ENCODE results near the gene DPP10.

The DPP10 gene

GRCh38 chr2:115168457-115168856 is 726.0 kb downstream of the DPP10 start:
- TF ChIP-seq ZNF155 (tag by site-specific recombination; IDR thresholded peaks at IDR 0.05) (no peak), ZNF707 (tag by site-specific recombination; IDR thresholded peaks at IDR 0.05) (no peak), ZNF280D (tag by site-specific recombination; IDR thresholded peaks at IDR 0.05) (no peak), ZNF521 (tag by site-specific recombination; IDR thresholded peaks at IDR 0.05) (no peak), ZNF629 (tag by site-specific recombination; IDR thresholded peaks at IDR 0.05) (no peak), ZNF621 (tag by site-specific recombination; IDR thresholded peaks at IDR 0.05) (no peak), CTCF (tag by site-specific recombination; IDR thresholded peaks at IDR 0.05) (no peak), ZNF274 (IDR thresholded peaks at IDR 0.05; ENCODE audit: low read length) (no peak), ZNF274 (tag by site-specific recombination; IDR thresholded peaks at IDR 0.05; ENCODE audit: borderline replicate concordance) (no peak), ZBTB11 (tag by site-specific recombination; conservative IDR thresholded peaks at IDR 0.05; ENCODE audit: low read depth) (no peak), ZNF138 (tag by site-specific recombination; IDR thresholded peaks at IDR 0.05; ENCODE audit: borderline replicate concordance) (no peak), HIC1 (tag by site-specific recombination; IDR thresholded peaks at IDR 0.05) (no peak)
- TF ChIP-seq, protein P1, sequence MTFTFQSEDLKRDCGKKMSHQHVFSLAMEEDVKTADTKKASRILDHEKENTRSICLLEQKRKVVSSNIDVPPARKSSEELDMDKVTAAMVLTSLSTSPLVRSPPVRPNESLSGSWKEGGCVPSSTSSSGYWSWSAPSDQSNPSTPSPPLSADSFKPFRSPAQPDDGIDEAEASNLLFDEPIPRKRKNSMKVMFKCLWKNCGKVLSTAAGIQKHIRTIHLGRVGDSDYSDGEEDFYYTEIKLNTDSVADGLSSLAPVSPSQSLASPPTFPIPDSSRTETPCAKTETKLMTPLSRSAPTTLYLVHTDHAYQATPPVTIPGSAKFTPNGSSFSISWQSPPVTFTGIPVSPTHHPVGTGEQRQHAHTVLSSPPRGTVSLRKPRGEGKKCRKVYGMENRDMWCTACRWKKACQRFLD (tag by site-specific recombination; IDR thresholded peaks at IDR 0.05): no peak
- CTCF ChIA-PET: no interaction called here
- no peaks in the 10 kb centered on the region for H3K4me1 ChIP-seq (ENCODE audit: control insufficient read depth, insufficient read depth, low read length)

GRCh38 chr2:115169814-115170213 is 727.4 kb downstream of the DPP10 start:
- CTCF ChIA-PET: no interaction called here
- H3K9me3 ChIP-seq (ENCODE audit: control insufficient read depth, insufficient read depth, low read depth, low read length): no peaks in the 10 kb centered on the region
- no peak overlapping the region for H3K4me3 ChIP-seq (ENCODE audit: low read depth, low read length)
- TF ChIP-seq, protein P2, sequence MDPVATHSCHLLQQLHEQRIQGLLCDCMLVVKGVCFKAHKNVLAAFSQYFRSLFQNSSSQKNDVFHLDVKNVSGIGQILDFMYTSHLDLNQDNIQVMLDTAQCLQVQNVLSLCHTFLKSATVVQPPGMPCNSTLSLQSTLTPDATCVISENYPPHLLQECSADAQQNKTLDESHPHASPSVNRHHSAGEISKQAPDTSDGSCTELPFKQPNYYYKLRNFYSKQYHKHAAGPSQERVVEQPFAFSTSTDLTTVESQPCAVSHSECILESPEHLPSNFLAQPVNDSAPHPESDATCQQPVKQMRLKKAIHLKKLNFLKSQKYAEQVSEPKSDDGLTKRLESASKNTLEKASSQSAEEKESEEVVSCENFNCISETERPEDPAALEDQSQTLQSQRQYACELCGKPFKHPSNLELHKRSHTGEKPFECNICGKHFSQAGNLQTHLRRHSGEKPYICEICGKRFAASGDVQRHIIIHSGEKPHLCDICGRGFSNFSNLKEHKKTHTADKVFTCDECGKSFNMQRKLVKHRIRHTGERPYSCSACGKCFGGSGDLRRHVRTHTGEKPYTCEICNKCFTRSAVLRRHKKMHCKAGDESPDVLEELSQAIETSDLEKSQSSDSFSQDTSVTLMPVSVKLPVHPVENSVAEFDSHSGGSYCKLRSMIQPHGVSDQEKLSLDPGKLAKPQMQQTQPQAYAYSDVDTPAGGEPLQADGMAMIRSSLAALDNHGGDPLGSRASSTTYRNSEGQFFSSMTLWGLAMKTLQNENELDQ (tag by site-specific recombination; IDR thresholded peaks at IDR 0.05; ENCODE audit: low read depth): no peak
- TF ChIP-seq SCRT1 (tag by site-specific recombination; IDR thresholded peaks at IDR 0.05; ENCODE audit: borderline replicate concordance): no peak
- no peak for TF ChIP-seq ZNF366 (tag by site-specific recombination; conservative IDR thresholded peaks at IDR 0.05)
- TF ChIP-seq ZNF175 (tag by site-specific recombination; IDR thresholded peaks at IDR 0.05): no peak
- TF ChIP-seq ZNF266 (tag by site-specific recombination; IDR thresholded peaks at IDR 0.05; ENCODE audit: low read depth): no peak
- POLR2A ChIA-PET: no interaction called here
- no peaks in the 10 kb centered on the region for H3K4me1 ChIP-seq (ENCODE audit: control insufficient read depth, insufficient read depth, low read length)
- H3K36me3 ChIP-seq (ENCODE audit: control insufficient read depth in 2 of 2, insufficient read depth in 1 of 2, low read length in 2 of 2): no peaks in the 10 kb centered on the region
- H3K27ac ChIP-seq (ENCODE audit: extremely low read depth, low read depth, low read length): no peak overlapping the region

More at GRCh38 chr2:115168457-115168856, 726.0 kb downstream of the DPP10 start:
- H3K27ac ChIP-seq (ENCODE audit: extremely low read depth, low read depth, low read length): no peak overlapping the region
- POLR2A ChIA-PET: no interaction called here
- no peaks in the 10 kb centered on the region for H3K9me3 ChIP-seq (ENCODE audit: control insufficient read depth, insufficient read depth, low read depth, low read length)
- H3K4me3 ChIP-seq (ENCODE audit: low read depth, low read length): no peak overlapping the region
- H3K36me3 ChIP-seq (ENCODE audit: control insufficient read depth in 2 of 2, insufficient read depth in 1 of 2, low read length in 2 of 2): no peaks in the 10 kb centered on the region
